Naive thymus-derived CD4-positive, alpha-beta T cell (primary cell): ENCODE results near the gene NR2F1-AS1. TPM values are rescaled to one million over a fixed set of nuclear protein-coding genes. Genes with fewer than 3 reads are reported as not detected.

ENCODE experiments used
- ATAC-seq: fragments of 150-1000 bp; cut with Tn5 transposase; 2 replicates; pipeline ENCODE4 v1.10.0; 2021; ENCODE audit warnings: mild to moderate bottlenecking, moderate library complexity
- CTCF ChIA-PET: fragments of 350-600 bp; sonication (Branson Sonifier 250); formaldehyde crosslinking; loops from one replicate; lab custom pipeline; 2021; ENCODE audit warnings: antibody characterized with exemption; lab: Charles Lee
- POLR2A ChIA-PET: fragments of 350-600 bp; sonication (Branson Sonifier 250); formaldehyde crosslinking; loops from one replicate; lab custom pipeline; 2021; ENCODE audit warnings: antibody characterized with exemption, inconsistent platforms; lab: Charles Lee
- DNase-seq, 9 donors: peaks; one replicate each; pipeline versions ENCODE4 v3.0.0 to v3.0.0-alpha.2; 2020 to 2022; ENCODE audit warnings: mixed read lengths in 1 of 9
- H3K27ac ChIP-seq: one replicate; pipeline ENCODE4 v1.7.0; 2013; ENCODE audit warnings: mild to moderate bottlenecking, low read depth, low read length, moderate library complexity
- H3K27me3 ChIP-seq, 2 donors: one replicate each; pipeline ENCODE4 v1.7.0; 2013; ENCODE audit warnings: low read length in 2 of 2, mild to moderate bottlenecking in 2 of 2, moderate library complexity in 2 of 2; ENCODE audit not compliant: control insufficient read depth in 2 of 2, insufficient read depth in 2 of 2
- H3K36me3 ChIP-seq, 3 experiments: 1 replicate in 2 of 3; 2 replicates in 1 of 3; pipeline ENCODE4 v1.7.0; 2013; ENCODE audit warnings: low read length in 3 of 3, mild to moderate bottlenecking in 3 of 3, moderate library complexity in 1 of 3; ENCODE audit not compliant: insufficient read depth in 3 of 3, control insufficient read depth in 2 of 3
- H3K4me1 ChIP-seq, 2 donors: one replicate each; pipeline ENCODE4 v1.7.0; 2013; ENCODE audit warnings: low read length in 2 of 2, mild to moderate bottlenecking in 2 of 2, moderate library complexity in 1 of 2; ENCODE audit not compliant: control insufficient read depth in 2 of 2, insufficient read depth in 2 of 2
- H3K4me3 ChIP-seq: 2 replicates; pipeline ENCODE4 v1.7.0; 2013; ENCODE audit warnings: mild to moderate bottlenecking, low read length
- H3K9me3 ChIP-seq, 3 experiments: 1 replicate in 2 of 3; 2 replicates in 1 of 3; pipeline ENCODE4 v1.7.0; 2013; ENCODE audit warnings: low read length in 3 of 3; ENCODE audit not compliant: control insufficient read depth in 2 of 3
- H3K27ac Mint-ChIP-seq, 9 donors: one replicate each; pipeline ENCODE4 v1.8.0; 2020 to 2022; ENCODE audit warnings: mixed read lengths in 9 of 9, mild to moderate bottlenecking in 8 of 9, moderate library complexity in 5 of 9, inconsistent platforms in 2 of 9
- H3K27me3 Mint-ChIP-seq, 5 donors: one replicate each; pipeline ENCODE4 v1.8.0; 2021 to 2022; ENCODE audit warnings: mixed read lengths in 5 of 5, mild to moderate bottlenecking in 1 of 5
- H3K36me3 Mint-ChIP-seq, 5 donors: one replicate each; pipeline ENCODE4 v1.8.0; 2020 to 2022; ENCODE audit warnings: mixed read lengths in 5 of 5, mild to moderate bottlenecking in 3 of 5, inconsistent platforms in 1 of 5
- H3K4me1 Mint-ChIP-seq, 7 donors: one replicate each; pipeline ENCODE4 v1.8.0; 2020 to 2022; ENCODE audit warnings: mixed read lengths in 7 of 7, mild to moderate bottlenecking in 3 of 7, inconsistent platforms in 1 of 7
- H3K4me3 Mint-ChIP-seq, 10 donors: one replicate each; pipeline ENCODE4 v1.8.0; 2020 to 2022; ENCODE audit warnings: mild to moderate bottlenecking in 10 of 10, mixed read lengths in 10 of 10, moderate library complexity in 6 of 10, inconsistent platforms in 2 of 10
- H3K9me3 Mint-ChIP-seq, 11 donors: one replicate each; pipeline ENCODE4 v1.8.0; 2020 to 2022; ENCODE audit warnings: mixed read lengths in 11 of 11, mild to moderate bottlenecking in 4 of 11, inconsistent platforms in 1 of 11, moderate library complexity in 1 of 11
- intact Hi-C, 2 donors: fragments of 100-400 bp; cut with micrococcal nuclease; formaldehyde crosslinking; loops; one replicate each; pipeline ENCODE4 v1.15.1; 2023
- polyA plus RNA-seq, 2 donors: library from polyadenylated mRNA; unstranded; fragments of 300-500 nt; fragmentation: Illumina TruSeq; gene quantifications; one replicate each; pipeline ENCODE4 v1.2.3, GENCODE V29; 2021
- total RNA-seq, 6 experiments: library from RNA in 5 of 6; stranded (reverse) in 5 of 6; gene quantifications; 1 replicate in 5 of 6; 2 replicates in 1 of 6; pipeline ENCODE4 v1.2.3 and lab custom pipeline; 2021 to 2026

NR2F1-AS1 gene
- total and polyA plus RNA-seq, 7 experiments from 2014 or later, result not detected

GRCh38 chr5:93573354-93574351, 7.4 kb downstream of the NR2F1-AS1 start:
- Histone ChIP-seq H3K4me3 (no peak overlapping the region), H3K36me3 (no peaks in the 10 kb centered on the region), H3K9me3 (no peaks in the 10 kb centered on the region), H3K4me1 (peaks cover 0 to 15% of the 10 kb centered on the region in 2 donors), H3K27me3 (peaks cover 15 to 37% of the 10 kb centered on the region in 2 donors), H3K27ac (no peak overlapping the region)
- peaks cover 5 to 42% (median 26%) of the 10 kb centered on the region in 7 donors for H3K4me1 Mint-ChIP-seq
- peaks cover 0 to 17% (median 2%) of the 10 kb centered on the region in 11 donors for H3K9me3 Mint-ChIP-seq
- peak overlapping the region in 3 of 9 donors; percentile 34 to 77 (median 43) for H3K27ac Mint-ChIP-seq
- H3K27me3 Mint-ChIP-seq, result peaks cover 87 to 97% (median 90%) of the 10 kb centered on the region in 5 donors
- ChIA-PET POLR2A (no interaction called here), CTCF (no interaction called here)
- intact Hi-C loops, result loop anchor here in 1 of 2 donors (1.0 to 2.0 kb wide), 2 partner anchors 13 to 29 kb away; no protein-coding TSS in a partner anchor
- ATAC-seq (no peak), DNase-seq (no peak)
- H3K36me3 Mint-ChIP-seq, result peaks cover 0 to 9% (median 0%) of the 10 kb centered on the region in 5 donors
- H3K4me3 Mint-ChIP-seq, result peak overlapping the region in 4 of 10 donors; percentile 18 to 56 (median 26)

DNA sequence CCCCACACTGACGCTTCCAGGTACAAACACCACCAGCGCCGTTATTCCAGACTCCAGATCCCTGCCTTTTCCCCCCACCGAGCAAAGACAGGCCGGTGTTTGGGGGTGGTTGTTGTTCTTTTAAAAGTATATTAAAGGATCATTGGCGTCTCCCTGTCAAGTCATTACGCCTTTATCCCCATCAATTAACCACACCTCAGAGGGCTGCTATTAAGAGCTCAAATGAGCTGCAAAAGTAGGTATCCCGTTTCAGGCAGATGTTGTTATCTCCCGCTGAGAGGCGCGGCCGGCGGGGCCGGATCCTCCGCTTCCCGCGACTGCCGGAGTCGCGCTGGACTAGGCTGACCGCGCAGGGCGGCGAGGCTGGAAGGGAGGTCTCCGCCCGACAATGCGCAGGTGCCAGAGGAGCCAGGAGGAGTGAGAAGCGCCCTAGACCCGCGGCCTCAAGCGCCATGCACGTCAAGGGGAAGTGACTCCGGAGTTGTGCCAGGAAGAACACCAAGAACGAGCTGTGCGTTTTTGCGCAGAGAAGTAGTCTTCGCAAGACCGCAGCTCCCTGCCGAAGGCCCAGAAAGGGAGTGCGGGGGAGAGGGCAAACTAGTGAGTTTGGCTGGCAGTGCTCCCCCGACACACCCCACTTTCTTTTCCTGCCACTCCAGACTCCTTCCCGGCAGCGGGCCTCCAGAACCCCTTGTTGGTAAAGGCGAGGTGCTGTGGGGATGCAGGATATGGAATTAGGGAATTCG, 8.2 kb downstream of the NR2F1-AS1 start:
- H3K4me1 Mint-ChIP-seq, result peaks cover 0 to 34% (median 18%) of the 10 kb centered on the region in 7 donors
- Histone ChIP-seq H3K4me3 (no peak overlapping the region), H3K27me3 (peaks cover 16 to 34% of the 10 kb centered on the region in 2 donors), H3K27ac (no peak overlapping the region), H3K4me1 (peaks cover 0 to 15% of the 10 kb centered on the region in 2 donors), H3K9me3 (no peaks in the 10 kb centered on the region), H3K36me3 (no peaks in the 10 kb centered on the region)
- no peak for ATAC-seq
- H3K4me3 Mint-ChIP-seq, result peak overlapping the region in 2 of 10 donors; percentile 23 to 35
- CTCF ChIA-PET, result no interaction called here
- DNase-seq, result peak in 1 of 9 donors; percentile 25
- H3K36me3 Mint-ChIP-seq, result peaks cover 0 to 2% (median 0%) of the 10 kb centered on the region in 5 donors
- H3K27me3 Mint-ChIP-seq, result peaks cover 84 to 93% (median 87%) of the 10 kb centered on the region in 5 donors
- intact Hi-C loops, result loop anchor here in 1 of 2 donors (1.0 to 2.0 kb wide), 2 partner anchors 14 to 30 kb away; no protein-coding TSS in a partner anchor
- no peak overlapping the region for H3K27ac Mint-ChIP-seq
- POLR2A ChIA-PET, result no interaction called here
- peaks cover 0 to 19% (median 2%) of the 10 kb centered on the region in 11 donors for H3K9me3 Mint-ChIP-seq

GRCh38 chr5:93572101-93572607, 8.9 kb downstream of the NR2F1-AS1 start:
- DNase-seq (peak in 1 of 9 donors; percentile 25), ATAC-seq (no peak)
- Histone ChIP-seq H3K27me3 (peaks cover 19 to 28% of the 10 kb centered on the region in 2 donors), H3K27ac (no peak overlapping the region), H3K36me3 (no peaks in the 10 kb centered on the region), H3K4me1 (peaks cover 0 to 15% of the 10 kb centered on the region in 2 donors), H3K4me3 (no peak overlapping the region), H3K9me3 (no peaks in the 10 kb centered on the region)
- Mint-ChIP-seq H3K27ac (peak overlapping the region in 1 of 9 donors; percentile 32), H3K36me3 (peaks cover 0 to 2% (median 0%) of the 10 kb centered on the region in 5 donors), H3K4me3 (peak overlapping the region in 5 of 10 donors; percentile 24 to 61 (median 40)), H3K4me1 (peaks cover 0 to 34% (median 18%) of the 10 kb centered on the region in 7 donors), H3K27me3 (peaks cover 83 to 93% (median 86%) of the 10 kb centered on the region in 5 donors), H3K9me3 (peaks cover 0 to 22% (median 2%) of the 10 kb centered on the region in 11 donors)
- CTCF ChIA-PET, result no interaction called here
- intact Hi-C loops, result loop anchor here in 1 of 2 donors (2.0 kb wide), 1 partner anchor 31 kb away; no protein-coding TSS in a partner anchor
- POLR2A ChIA-PET, result no interaction called here

- ChIA-PET CTCF (interaction anchor here (0.6 to 0.7 kb wide), 3 partner anchors 40 to 333 kb away, joined by 3 to 5 read pairs (median 4); no protein-coding TSS in a partner anchor), POLR2A (interaction anchor here (0.6 kb wide), 1 partner anchor 14 kb away, joined by 3 read pairs; no protein-coding TSS in a partner anchor)
- peaks cover 0 to 19% (median 2%) of the 10 kb centered on the region in 11 donors for H3K9me3 Mint-ChIP-seq
- peaks cover 78 to 88% (median 84%) of the 10 kb centered on the region in 5 donors for H3K27me3 Mint-ChIP-seq
- intact Hi-C loops, result no loop called here
- no peak for ATAC-seq
- H3K27ac ChIP-seq, result no peak overlapping the region
- peaks cover 0 to 34% (median 18%) of the 10 kb centered on the region in 7 donors for H3K4me1 Mint-ChIP-seq
- no peak overlapping the region for H3K4me3 ChIP-seq
- H3K36me3 Mint-ChIP-seq, result peaks cover 0 to 2% (median 0%) of the 10 kb centered on the region in 5 donors
- H3K27ac Mint-ChIP-seq, result peak overlapping the region in 2 of 9 donors; percentile 32 to 85
- H3K9me3 ChIP-seq, result no peaks in the 10 kb centered on the region
- peaks cover 19 to 25% of the 10 kb centered on the region in 2 donors for H3K27me3 ChIP-seq
- peaks cover 0 to 15% of the 10 kb centered on the region in 2 donors for H3K4me1 ChIP-seq
- DNase-seq, result no peak
- peak overlapping the region in 9 of 10 donors; percentile 21 to 62 (median 58) for H3K4me3 Mint-ChIP-seq
- H3K36me3 ChIP-seq, result no peaks in the 10 kb centered on the region
Observed at GRCh38 chr5:93571114-93571949, 9.7 kb downstream of the NR2F1-AS1 start.

GRCh38 chr5:93570294-93571113, 10.5 kb downstream of the NR2F1-AS1 start:
- peaks cover 0 to 15% of the 10 kb centered on the region in 2 donors for H3K4me1 ChIP-seq
- peaks cover 19 to 25% of the 10 kb centered on the region in 2 donors for H3K27me3 ChIP-seq
- H3K4me3 ChIP-seq, result peak overlapping the region; percentile 13
- DNase-seq (no peak), ATAC-seq (peak; percentile 24)
- ChIA-PET CTCF (no interaction called here), POLR2A (no interaction called here)
- Mint-ChIP-seq H3K27me3 (peaks cover 71 to 84% (median 80%) of the 10 kb centered on the region in 5 donors), H3K27ac (no peak overlapping the region), H3K9me3 (peaks cover 0 to 19% (median 2%) of the 10 kb centered on the region in 11 donors), H3K4me3 (peak overlapping the region in 9 of 10 donors; percentile 29 to 80 (median 51)), H3K4me1 (peaks cover 0 to 34% (median 18%) of the 10 kb centered on the region in 7 donors), H3K36me3 (peaks cover 0 to 2% (median 0%) of the 10 kb centered on the region in 5 donors)
- H3K9me3 ChIP-seq, result no peaks in the 10 kb centered on the region
- H3K27ac ChIP-seq, result no peak overlapping the region
- intact Hi-C loops, result no loop called here
- no peaks in the 10 kb centered on the region for H3K36me3 ChIP-seq
